ENCODE data around the gene GTF3A.
"Not testable (repeated sequence)": the region's sequence is repeated elsewhere in the genome, so short reads cannot be mapped to it uniquely, and the experiment has no call there.

GRCh38 chr13:27400405-27400804 lies 24.0 kb upstream of the GTF3A start:
- TF ChIP-seq POLR2A (IDR thresholded peaks at IDR 0.05); CTCF (IDR thresholded peaks at IDR 0.05 in 8 of 11, conservative IDR thresholded peaks at IDR 0.05 in 3 of 11): not testable (repeated sequence)
